Parathyroid adenoma (tissue), 2 donors: Measurements from ENCODE around the gene SNTG2.

Experiments
- H2AFZ ChIP-seq: fragments of 300-600 bp; sonication (generic); one replicate; pipeline ENCODE4 v1.7.0; 2017; ENCODE audit warnings: antibody characterized with exemption, mild to moderate bottlenecking
- H3K27ac ChIP-seq: fragments of 300-600 bp; sonication (generic); one replicate; pipeline ENCODE4 v1.7.0; 2017
- H3K27me3 ChIP-seq: fragments of 300-600 bp; sonication (generic); one replicate; pipeline ENCODE4 v1.7.0; 2017; ENCODE audit warnings: low read length; ENCODE audit not compliant: control insufficient read depth, insufficient read depth
- H3K36me3 ChIP-seq: fragments of 300-600 bp; sonication (generic); one replicate; pipeline ENCODE4 v1.7.0; 2017; ENCODE audit warnings: low read length; ENCODE audit not compliant: control insufficient read depth, insufficient read depth
- H3K4me1 ChIP-seq: fragments of 300-600 bp; sonication (generic); one replicate; pipeline ENCODE4 v1.7.0; 2017; ENCODE audit warnings: control low read depth
- H3K4me2 ChIP-seq: fragments of 300-600 bp; sonication (generic); one replicate; pipeline ENCODE4 v1.7.0; 2017; ENCODE audit warnings: low read length
- H3K4me3 ChIP-seq: fragments of 300-600 bp; sonication (generic); one replicate; pipeline ENCODE4 v1.7.0; 2017; ENCODE audit warnings: low read depth, low read length
- H3K79me2 ChIP-seq: fragments of 300-600 bp; sonication (generic); one replicate; pipeline ENCODE4 v1.7.0; 2017; ENCODE audit warnings: control low read depth
- H3K9ac ChIP-seq: fragments of 300-600 bp; sonication (generic); one replicate; pipeline ENCODE4 v1.7.0; 2017; ENCODE audit warnings: mild to moderate bottlenecking
- H3K9me3 ChIP-seq: fragments of 300-600 bp; sonication (generic); one replicate; pipeline ENCODE4 v1.7.0; 2017; ENCODE audit warnings: low read length; ENCODE audit not compliant: control insufficient read depth
- CTCF ChIP-seq: fragments of 300-600 bp; sonication (generic); IDR thresholded peaks from one replicate; pipeline ENCODE4 v1.7.0; 2017; ENCODE audit warnings: antibody characterized with exemption, mild to moderate bottlenecking
- donor health status: primary hyperparathyroidism.

SNTG2 gene

GRCh38 chr2:1141079-1141478, 190.4 kb downstream of the SNTG2 start:
- Histone ChIP-seq H3K9me3 (no peaks in the 10 kb centered on the region), H3K36me3 (no peaks in the 10 kb centered on the region), H2AFZ (no peak overlapping the region), H3K4me3 (no peak overlapping the region), H3K4me1 (no peaks in the 10 kb centered on the region), H3K79me2 (no peaks in the 10 kb centered on the region), H3K27ac (no peak overlapping the region), H3K27me3 (no peaks in the 10 kb centered on the region), H3K4me2 (no peak overlapping the region), H3K9ac (no peak overlapping the region)
- no peak for TF ChIP-seq CTCF

GRCh38 chr2:1143129-1143528, 192.5 kb downstream of the SNTG2 start:
- no peak overlapping the region for H3K9ac ChIP-seq
- no peak overlapping the region for H3K27ac ChIP-seq
- H3K4me3 ChIP-seq: no peak overlapping the region
- no peak overlapping the region for H2AFZ ChIP-seq
- H3K9me3 ChIP-seq: no peaks in the 10 kb centered on the region
- no peaks in the 10 kb centered on the region for H3K4me1 ChIP-seq
- no peaks in the 10 kb centered on the region for H3K36me3 ChIP-seq
- TF ChIP-seq CTCF: no peak
- H3K27me3 ChIP-seq: no peaks in the 10 kb centered on the region
- no peaks in the 10 kb centered on the region for H3K79me2 ChIP-seq
- H3K4me2 ChIP-seq: no peak overlapping the region

GRCh38 chr2:1147873-1148612, 197.4 kb downstream of the SNTG2 start:
- H3K9me3 ChIP-seq: no peaks in the 10 kb centered on the region
- no peak overlapping the region for H2AFZ ChIP-seq
- no peaks in the 10 kb centered on the region for H3K27me3 ChIP-seq
- H3K36me3 ChIP-seq: no peaks in the 10 kb centered on the region
- TF ChIP-seq CTCF: no peak
- no peak overlapping the region for H3K4me3 ChIP-seq
- H3K4me1 ChIP-seq: no peaks in the 10 kb centered on the region
- no peak overlapping the region for H3K27ac ChIP-seq
- no peak overlapping the region for H3K4me2 ChIP-seq
- H3K79me2 ChIP-seq: no peaks in the 10 kb centered on the region
- H3K9ac ChIP-seq: no peak overlapping the region

- Histone ChIP-seq H3K36me3 (no peaks in the 10 kb centered on the region), H3K4me3 (no peak overlapping the region), H3K79me2 (no peaks in the 10 kb centered on the region), H3K27ac (no peak overlapping the region), H3K9ac (no peak overlapping the region), H3K4me1 (no peaks in the 10 kb centered on the region), H3K4me2 (no peak overlapping the region), H3K9me3 (no peaks in the 10 kb centered on the region), H3K27me3 (no peaks in the 10 kb centered on the region), H2AFZ (no peak overlapping the region)
- TF ChIP-seq CTCF: no peak
Measured at GRCh38 chr2:1150724-1151511, 200.3 kb downstream of the SNTG2 start.
